Hepatocyte (in vitro differentiated cells): ENCODE data around the gene CEP112. TPM values are rescaled to one million over a fixed set of nuclear protein-coding genes. Genes with fewer than 3 reads are reported as not detected.

ENCODE experiments used
- DNase-seq: peaks from one replicate; pipeline ENCODE4 v3.0.0-alpha.2; 2016; ENCODE audit warnings: low spot score
- H2AFZ ChIP-seq: fragments of 200-600 bp; sonication (generic); 2 replicates; pipeline ENCODE4 v1.6.0; 2016; ENCODE audit warnings: antibody characterized with exemption, mild to moderate bottlenecking
- H3K27ac ChIP-seq: fragments of 200-600 bp; sonication (generic); 2 replicates; pipeline ENCODE4 v1.5.1; 2016; ENCODE audit warnings: mild to moderate bottlenecking
- H3K27me3 ChIP-seq: fragments of 200-600 bp; sonication (generic); 2 replicates; pipeline ENCODE4 v1.6.1; 2016
- H3K36me3 ChIP-seq: fragments of 200-600 bp; sonication (generic); replicated peaks from 2 replicates; pipeline ENCODE4 v1.5.1; 2016; ENCODE audit warnings: low read depth; ENCODE audit not compliant: insufficient read depth
- H3K4me1 ChIP-seq: fragments of 200-600 bp; sonication (generic); 2 replicates; pipeline ENCODE4 v1.5.1; 2016; ENCODE audit warnings: mild to moderate bottlenecking, moderate library complexity; ENCODE audit not compliant: insufficient read depth
- H3K4me2 ChIP-seq: fragments of 200-600 bp; sonication (generic); 2 replicates; pipeline ENCODE4 v1.6.0; 2016
- H3K4me3 ChIP-seq: fragments of 200-600 bp; sonication (generic); 2 replicates; pipeline ENCODE4 v1.5.1; 2016; ENCODE audit warnings: mild to moderate bottlenecking
- H3K79me2 ChIP-seq: fragments of 200-600 bp; sonication (generic); 2 replicates; pipeline ENCODE4 v1.6.0; 2017; ENCODE audit warnings: mild to moderate bottlenecking
- H3K9me2 ChIP-seq: fragments of 200-600 bp; sonication (generic); replicated peaks from 2 replicates; pipeline ENCODE4 v1.6.0; 2017; ENCODE audit warnings: mild to moderate bottlenecking; ENCODE audit not compliant: insufficient read depth
- H3K9me3 ChIP-seq: fragments of 200-600 bp; sonication (generic); 2 replicates; pipeline ENCODE4 v1.5.1; 2016; ENCODE audit warnings: low read depth, mild to moderate bottlenecking
- H4K20me1 ChIP-seq: fragments of 200-600 bp; sonication (generic); 2 replicates; pipeline ENCODE4 v1.6.0; 2016; ENCODE audit warnings: mild to moderate bottlenecking; ENCODE audit not compliant: insufficient read depth, poor library complexity, severe bottlenecking
- CTCF ChIP-seq: fragments of 200-600 bp; sonication (generic); IDR thresholded peaks from 2 replicates; pipeline ENCODE4 v1.5.1; 2016; ENCODE audit warnings: antibody characterized with exemption, mild to moderate bottlenecking; ENCODE audit not compliant: poor library complexity
- EZH2 ChIP-seq: fragments of 200-600 bp; sonication (generic); IDR thresholded peaks from 2 replicates; pipeline ENCODE4 v1.6.1; 2016; ENCODE audit warnings: antibody characterized with exemption, mild to moderate bottlenecking, borderline replicate concordance
- EZH2phosphoT487 ChIP-seq: fragments of 200-600 bp; sonication (generic); IDR thresholded peaks from one replicate; pipeline ENCODE4 v1.6.1; 2018; ENCODE audit warnings: antibody characterized with exemption, mild to moderate bottlenecking, low read depth, moderate library complexity; ENCODE audit not compliant: unreplicated experiment, severe bottlenecking
- WGBS: methylation state at CpG from one replicate; pipeline ENCODE4 v1.1.6; 2016; ENCODE audit warnings: low lambda C conversion rate; ENCODE audit errors: missing lambda C conversion rate; 5-methylcytosine and 5-hydroxymethylcytosine counted together
- polyA plus RNA-seq: library from polyadenylated mRNA; unstranded; fragments of >200 nt; fragmentation: Nextera tagmentation; extraction: Ambion mirVana; gene quantifications from 2 replicates; pipeline ENCODE4 v1.2.1, GENCODE V29; 2016
- total RNA-seq: library from RNA; depleted of rRNA; stranded (reverse); fragments of >200 nt; gene quantifications from 2 replicates; pipeline ENCODE4 v1.2.3, GENCODE V29; 2014

CEP112 gene
- total and polyA plus RNA-seq, 2 experiments from 2014 or later: 7.1 to 9.7 TPM

GRCh38 chr17:65807361-65807760, 384.6 kb downstream of the CEP112 start:
- Histone ChIP-seq H3K36me3 (no peaks in the 10 kb centered on the region), H3K27ac (no peak overlapping the region), H3K9me2 (no peaks in the 10 kb centered on the region), H2AFZ (no peak overlapping the region), H3K4me3 (no peak overlapping the region), H3K27me3 (no peaks in the 10 kb centered on the region), H3K79me2 (no peaks in the 10 kb centered on the region), H4K20me1 (no peaks in the 10 kb centered on the region), H3K9me3 (no peaks in the 10 kb centered on the region), H3K4me1 (no peaks in the 10 kb centered on the region), H3K4me2 (no peak overlapping the region)
- TF ChIP-seq EZH2: no peak
- no peak for TF ChIP-seq CTCF
- TF ChIP-seq EZH2phosphoT487: no peak
- DNase-seq: no peak

GRCh38 chr17:65801513-65801912, 390.4 kb downstream of the CEP112 start:
- TF ChIP-seq CTCF: no peak
- no peak for TF ChIP-seq EZH2phosphoT487
- no peak for TF ChIP-seq EZH2
- no peak overlapping the region for H3K27ac ChIP-seq
- H2AFZ ChIP-seq: no peak overlapping the region
- no peaks in the 10 kb centered on the region for H4K20me1 ChIP-seq
- no peaks in the 10 kb centered on the region for H3K36me3 ChIP-seq
- no peak for DNase-seq
- no peaks in the 10 kb centered on the region for H3K9me2 ChIP-seq
- WGBS: 94% methylated on average over 2 of the region's 2 CpGs
- no peak overlapping the region for H3K4me3 ChIP-seq
- H3K4me2 ChIP-seq: no peak overlapping the region
- H3K27me3 ChIP-seq: no peaks in the 10 kb centered on the region
- no peaks in the 10 kb centered on the region for H3K79me2 ChIP-seq
- no peaks in the 10 kb centered on the region for H3K4me1 ChIP-seq
- peaks cover 16% of the 10 kb centered on the region for H3K9me3 ChIP-seq

GRCh38 chr17:65800655-65801054, 391.3 kb downstream of the CEP112 start:
- H3K9me2 ChIP-seq: no peaks in the 10 kb centered on the region
- no peak overlapping the region for H3K4me3 ChIP-seq
- H3K27ac ChIP-seq: no peak overlapping the region
- no peaks in the 10 kb centered on the region for H3K79me2 ChIP-seq
- no peak for DNase-seq
- no peaks in the 10 kb centered on the region for H4K20me1 ChIP-seq
- H3K4me1 ChIP-seq: no peaks in the 10 kb centered on the region
- WGBS: 100% methylated on average over 1 of the region's 1 CpG
- TF ChIP-seq EZH2: no peak
- H3K9me3 ChIP-seq: peaks cover 16% of the 10 kb centered on the region
- no peaks in the 10 kb centered on the region for H3K36me3 ChIP-seq
- no peaks in the 10 kb centered on the region for H3K27me3 ChIP-seq
- H3K4me2 ChIP-seq: no peak overlapping the region
- no peak overlapping the region for H2AFZ ChIP-seq

- Histone ChIP-seq H3K79me2 (no peaks in the 10 kb centered on the region), H4K20me1 (no peaks in the 10 kb centered on the region), H3K4me3 (no peak overlapping the region), H2AFZ (no peak overlapping the region), H3K27me3 (no peaks in the 10 kb centered on the region), H3K27ac (no peak overlapping the region), H3K9me3 (peaks cover 16% of the 10 kb centered on the region), H3K4me2 (no peak overlapping the region), H3K36me3 (no peaks in the 10 kb centered on the region), H3K9me2 (no peaks in the 10 kb centered on the region), H3K4me1 (no peaks in the 10 kb centered on the region)
- 96% methylated on average over 1 of the region's 1 CpG for WGBS
- TF ChIP-seq EZH2 (no peak), CTCF (no peak), EZH2phosphoT487 (no peak)
- DNase-seq: no peak
Measured at GRCh38 chr17:65799869-65800268, 392.1 kb downstream of the CEP112 start.
